SK-N-SH (cell line): ENCODE measurements around the gene TFCP2L1. TPM values are rescaled to one million over a fixed set of nuclear protein-coding genes. Genes with fewer than 3 reads are reported as not detected.

Experiments
- CTCF ChIA-PET: fragments of 300-600, 350-600 bp; formaldehyde crosslinking; extraction: SDS; loops from one replicate; lab custom pipeline; 2021; lab: Yijun Ruan, JAX
- POLR2A ChIA-PET: fragments of 350-600 bp; sonication (Branson Sonifier 250); formaldehyde crosslinking; extraction: SDS; loops from one replicate; lab custom pipeline; 2020; ENCODE audit warnings: antibody characterized with exemption, inconsistent platforms; lab: Yijun Ruan, JAX
- DNase-seq: peaks from one replicate; pipeline ENCODE4 v3.0.0; 2012
- H2AFZ ChIP-seq: fragments of 200-600 bp; sonication (generic); 2 replicates; pipeline ENCODE4 v1.8.1; 2016; ENCODE audit warnings: antibody characterized with exemption, mild to moderate bottlenecking, low read depth
- H3F3A ChIP-seq: fragments of 200-600 bp; sonication (generic); replicated peaks from 2 replicates; pipeline ENCODE3; 2016; ENCODE audit warnings: antibody characterized with exemption, mild to moderate bottlenecking; ENCODE audit not compliant: insufficient read depth
- H3K27ac ChIP-seq, 2 experiments: fragments of 200-500 bp in 1 of 2; fragments of 200-600 bp in 1 of 2; sonication (Bioruptor generic) in 1 of 2; sonication (generic), shearing (Covaris generic) in 1 of 2; 2 replicates each; pipeline versions ENCODE4 v1.5.1 to v1.6.1; 2014 to 2016; ENCODE audit warnings: low read depth in 2 of 2, inconsistent platforms in 1 of 2, low read length in 1 of 2, mild to moderate bottlenecking in 1 of 2, mixed read lengths in 1 of 2
- H3K27me3 ChIP-seq: fragments of 200-600 bp; sonication (generic), shearing (Covaris generic); 2 replicates; pipeline ENCODE4 v1.6.1; 2016; ENCODE audit warnings: mixed run types; ENCODE audit not compliant: insufficient read depth
- H3K36me3 ChIP-seq, 2 experiments: fragments of 200-500 bp in 1 of 2; fragments of 200-600 bp in 1 of 2; sonication (Bioruptor generic) in 1 of 2; sonication (generic) in 1 of 2; replicated peaks in 1 of 2; 2 replicates each; pipeline versions ENCODE3 to v1.5.1; 2014 to 2016; ENCODE audit warnings: low read length in 1 of 2, mild to moderate bottlenecking in 1 of 2; ENCODE audit not compliant: insufficient read depth in 2 of 2, control insufficient read depth in 1 of 2
- H3K4me1 ChIP-seq, 2 experiments: fragments of 200-500 bp in 1 of 2; fragments of 200-600 bp in 1 of 2; sonication (Bioruptor generic) in 1 of 2; sonication (generic), shearing (Covaris generic) in 1 of 2; 2 replicates each; pipeline versions ENCODE4 v1.5.1 to v1.6.1; 2014 to 2016; ENCODE audit warnings: low read depth in 1 of 2, low read length in 1 of 2, mixed run types in 1 of 2; ENCODE audit not compliant: insufficient read depth in 2 of 2, control insufficient read depth in 1 of 2
- H3K4me2 ChIP-seq: fragments of 200-600 bp; sonication (generic), shearing (Covaris generic); 2 replicates; pipeline ENCODE4 v1.6.1; 2017; ENCODE audit warnings: mixed run types
- H3K4me3 ChIP-seq, 2 experiments: fragments of 200-500 bp in 1 of 2; fragments of 200-600 bp in 1 of 2; sonication (Bioruptor generic) in 1 of 2; sonication (generic), shearing (Covaris generic) in 1 of 2; 2 replicates each; pipeline versions ENCODE4 v1.5.1 to v1.8.1; 2014 to 2016; ENCODE audit warnings: low read depth in 2 of 2, inconsistent platforms in 1 of 2, low read length in 1 of 2, mild to moderate bottlenecking in 1 of 2, mixed read lengths in 1 of 2, moderate library complexity in 1 of 2
- H3K79me2 ChIP-seq: fragments of 200-600 bp; sonication (generic); 2 replicates; pipeline ENCODE4 v1.8.1; 2017; ENCODE audit warnings: mild to moderate bottlenecking; ENCODE audit not compliant: insufficient read depth
- H3K9ac ChIP-seq: fragments of 200-600 bp; sonication (generic); 2 replicates; pipeline ENCODE4 v1.6.1; 2017; ENCODE audit warnings: mixed run types
- H3K9me2 ChIP-seq: fragments of 200-600 bp; sonication (generic); 2 replicates; pipeline ENCODE4 v1.6.1; 2017; ENCODE audit warnings: mixed run types
- H3K9me3 ChIP-seq: fragments of 200-600 bp; sonication (generic); 2 replicates; pipeline ENCODE4 v1.6.1; 2017; ENCODE audit warnings: mixed run types, mild to moderate bottlenecking, moderate library complexity
- H4K20me1 ChIP-seq: fragments of 200-600 bp; sonication (generic); 2 replicates; pipeline ENCODE4 v1.6.1; 2017; ENCODE audit warnings: mild to moderate bottlenecking, mixed run types; ENCODE audit not compliant: insufficient read depth
- JUND ChIP-seq: IDR thresholded peaks from 2 replicates; pipeline ENCODE4 v1.4.0; 2012
- MEF2A ChIP-seq: IDR thresholded peaks from 2 replicates; pipeline ENCODE4 v1.4.0; 2012; ENCODE audit warnings: low read depth, borderline replicate concordance
- MXI1 ChIP-seq: IDR thresholded peaks from 2 replicates; pipeline ENCODE4 v1.6.1; 2012; ENCODE audit warnings: mild to moderate bottlenecking, low read depth, low read length, improper control_type of control experiment
- RFX5 ChIP-seq: IDR thresholded peaks from 2 replicates; pipeline ENCODE4 v1.6.1; 2012; ENCODE audit warnings: mild to moderate bottlenecking, improper control_type of control experiment, low read length
- SIN3A ChIP-seq: IDR thresholded peaks from 2 replicates; pipeline ENCODE4 v1.6.1; 2012; ENCODE audit warnings: low read depth, mild to moderate bottlenecking, low read length, moderate library complexity, borderline replicate concordance
- USF2 ChIP-seq: fragments of 150-350 bp; IDR thresholded peaks from 2 replicates; pipeline ENCODE4 v1.6.1; 2017; ENCODE audit warnings: antibody characterized with exemption, low read length, low read depth, borderline replicate concordance
- WGBS: methylation state at CpG from one replicate; pipeline ENCODE4 v1.1.6; 2017; ENCODE audit warnings: low lambda C conversion rate; 5-methylcytosine and 5-hydroxymethylcytosine counted together
- polyA plus RNA-seq, 3 experiments: library from polyadenylated mRNA; depleted of rRNA; stranded (reverse); fragments of >200 nt; gene quantifications; 2 replicates each; pipeline ENCODE4 v1.2.3, GENCODE V29; 2012
- TF ChIP-seq, protein P1 (sequence below): fragments of 200-600 bp; sonication (generic); IDR thresholded peaks from 2 replicates; pipeline ENCODE4 v1.6.1; 2017; ENCODE audit warnings: antibody characterized with exemption, mild to moderate bottlenecking, moderate library complexity
- TF ChIP-seq, protein P2 (sequence below): IDR thresholded peaks from 2 replicates; pipeline ENCODE4 v1.4.0; 2012; ENCODE audit warnings: low read depth, borderline replicate concordance
- TF ChIP-seq, protein P3 (sequence below): IDR thresholded peaks from 2 replicates; pipeline ENCODE4 v1.4.0; 2012; ENCODE audit warnings: low read depth

Gene TFCP2L1
- polyA plus RNA-seq, 1 of the 3 experiments (the other 2 are of a cell fraction): not detected

- H2AFZ ChIP-seq: no peak overlapping the region
- no peaks in the 10 kb centered on the region for H3K79me2 ChIP-seq
- H3K4me2 ChIP-seq: no peak overlapping the region
- H3K4me3 ChIP-seq: no peak overlapping the region
- POLR2A ChIA-PET: no interaction called here
- no peaks in the 10 kb centered on the region for H3K9me2 ChIP-seq
- DNase-seq: no peak
- H3K4me1 ChIP-seq: peaks cover 0 to 3% of the 10 kb centered on the region in 2 experiments; a peak in 1 of 4 replicates
- WGBS: 67% methylated on average over 8 of the region's 9 CpGs
- H3K27me3 ChIP-seq: peaks cover 36% of the 10 kb centered on the region; the same call in 1 of the 2 replicates
- TF ChIP-seq USF2 (no peak), MEF2A (no peak), MXI1 (no peak)
- TF ChIP-seq, protein P1, sequence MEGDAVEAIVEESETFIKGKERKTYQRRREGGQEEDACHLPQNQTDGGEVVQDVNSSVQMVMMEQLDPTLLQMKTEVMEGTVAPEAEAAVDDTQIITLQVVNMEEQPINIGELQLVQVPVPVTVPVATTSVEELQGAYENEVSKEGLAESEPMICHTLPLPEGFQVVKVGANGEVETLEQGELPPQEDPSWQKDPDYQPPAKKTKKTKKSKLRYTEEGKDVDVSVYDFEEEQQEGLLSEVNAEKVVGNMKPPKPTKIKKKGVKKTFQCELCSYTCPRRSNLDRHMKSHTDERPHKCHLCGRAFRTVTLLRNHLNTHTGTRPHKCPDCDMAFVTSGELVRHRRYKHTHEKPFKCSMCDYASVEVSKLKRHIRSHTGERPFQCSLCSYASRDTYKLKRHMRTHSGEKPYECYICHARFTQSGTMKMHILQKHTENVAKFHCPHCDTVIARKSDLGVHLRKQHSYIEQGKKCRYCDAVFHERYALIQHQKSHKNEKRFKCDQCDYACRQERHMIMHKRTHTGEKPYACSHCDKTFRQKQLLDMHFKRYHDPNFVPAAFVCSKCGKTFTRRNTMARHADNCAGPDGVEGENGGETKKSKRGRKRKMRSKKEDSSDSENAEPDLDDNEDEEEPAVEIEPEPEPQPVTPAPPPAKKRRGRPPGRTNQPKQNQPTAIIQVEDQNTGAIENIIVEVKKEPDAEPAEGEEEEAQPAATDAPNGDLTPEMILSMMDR: no peak
- CTCF ChIA-PET: interaction anchor here (1.7 kb wide), 1 partner anchor 10 kb away, joined by 15 read pairs; no protein-coding TSS in a partner anchor
- H3K9me3 ChIP-seq: no peaks in the 10 kb centered on the region
- H3K36me3 ChIP-seq: no peaks in the 10 kb centered on the region
- H3K9ac ChIP-seq: no peak overlapping the region
- H3F3A ChIP-seq: no peaks in the 10 kb centered on the region
- H4K20me1 ChIP-seq: no peaks in the 10 kb centered on the region
- H3K27ac ChIP-seq: no peak overlapping the region
Measured at GRCh38 chr2:121287146-121287798, 2.3 kb upstream of the TFCP2L1 start.

DNA sequence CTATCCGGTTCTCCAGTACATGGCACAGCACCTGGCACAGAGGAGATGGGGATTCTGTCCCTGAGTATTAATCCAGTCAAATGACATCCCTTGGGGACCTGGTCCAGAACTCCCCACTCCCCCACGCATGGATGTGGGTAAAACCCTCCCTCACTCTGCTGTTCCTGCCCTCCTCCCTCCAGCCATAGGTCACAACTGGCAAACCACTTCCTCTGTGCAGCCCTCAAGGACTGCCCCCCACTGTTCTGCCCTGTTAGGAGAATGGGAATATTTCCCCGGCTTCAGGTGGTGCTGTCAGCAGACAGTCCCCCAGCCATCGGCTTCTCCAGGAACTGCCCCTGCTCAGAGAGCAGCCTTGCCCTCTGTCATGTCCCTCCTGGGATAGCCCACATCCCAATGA is 1.5 kb upstream of the TFCP2L1 start:
- Histone ChIP-seq H3K79me2 (no peaks in the 10 kb centered on the region), H3K9me3 (no peaks in the 10 kb centered on the region)
- POLR2A ChIA-PET: no interaction called here
- 81% methylated on average over 3 of the region's 4 CpGs for WGBS
- TF ChIP-seq USF2 (no peak), SIN3A (no peak), MXI1 (no peak), JUND (no peak), RFX5 (no peak)
- TF ChIP-seq, protein P2, sequence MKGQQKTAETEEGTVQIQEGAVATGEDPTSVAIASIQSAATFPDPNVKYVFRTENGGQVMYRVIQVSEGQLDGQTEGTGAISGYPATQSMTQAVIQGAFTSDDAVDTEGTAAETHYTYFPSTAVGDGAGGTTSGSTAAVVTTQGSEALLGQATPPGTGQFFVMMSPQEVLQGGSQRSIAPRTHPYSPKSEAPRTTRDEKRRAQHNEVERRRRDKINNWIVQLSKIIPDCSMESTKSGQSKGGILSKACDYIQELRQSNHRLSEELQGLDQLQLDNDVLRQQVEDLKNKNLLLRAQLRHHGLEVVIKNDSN: no peak
- TF ChIP-seq, protein P3, sequence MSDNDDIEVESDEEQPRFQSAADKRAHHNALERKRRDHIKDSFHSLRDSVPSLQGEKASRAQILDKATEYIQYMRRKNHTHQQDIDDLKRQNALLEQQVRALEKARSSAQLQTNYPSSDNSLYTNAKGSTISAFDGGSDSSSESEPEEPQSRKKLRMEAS: no peak
- TF ChIP-seq, all 33 proteins: peak for 0
- Histone ChIP-seq H3K36me3 (no peaks in the 10 kb centered on the region), H3K4me2 (no peak overlapping the region), H3K9ac (no peak overlapping the region), H3K27me3 (peaks cover 36% of the 10 kb centered on the region; the same call in 1 of the 2 replicates), H3K9me2 (no peaks in the 10 kb centered on the region), H3K4me3 (no peak overlapping the region), H3K27ac (no peak overlapping the region), H4K20me1 (no peaks in the 10 kb centered on the region), H3F3A (no peaks in the 10 kb centered on the region), H2AFZ (no peak overlapping the region), H3K4me1 (peaks cover 0 to 3% of the 10 kb centered on the region in 2 experiments; a peak in 1 of 4 replicates)
- no peak for DNase-seq
- CTCF ChIA-PET: interaction anchor here (1.1 to 1.7 kb wide), 3 partner anchors 11 to 31 kb away, joined by 3 to 15 read pairs (median 4); no protein-coding TSS in a partner anchor
